Myometrial cell (primary cell): ENCODE results near the gene PRSS58. TPM values are rescaled to one million over a fixed set of nuclear protein-coding genes. Genes with fewer than 3 reads are reported as not detected.

Experiments used
- total RNA-seq: library from RNA; depleted of rRNA; stranded (reverse); fragments of >200 nt; gene quantifications from 2 replicates; pipeline ENCODE4 v1.2.3, GENCODE V29; 2015

PRSS58 gene, protein sequence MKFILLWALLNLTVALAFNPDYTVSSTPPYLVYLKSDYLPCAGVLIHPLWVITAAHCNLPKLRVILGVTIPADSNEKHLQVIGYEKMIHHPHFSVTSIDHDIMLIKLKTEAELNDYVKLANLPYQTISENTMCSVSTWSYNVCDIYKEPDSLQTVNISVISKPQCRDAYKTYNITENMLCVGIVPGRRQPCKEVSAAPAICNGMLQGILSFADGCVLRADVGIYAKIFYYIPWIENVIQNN
- not detected in 2 replicates for total RNA-seq

GRCh38 chr7:142257958-142258357 is at the start of gene PRSS58:
TSS of gene PRSS58 (minus strand) at chr7:142258058. CDS start at chr7:142257707, 351 bp downstream.

Other genes with a start within 250 kb of the PRSS58 start
- gene MGAM2, start 146.3 kb downstream of the PRSS58 start, total RNA-seq, result not detected in 2 replicates